SK-N-SH (cell line): ENCODE data around the gene FAM24A. TPM values are rescaled to one million over a fixed set of nuclear protein-coding genes. Genes with fewer than 3 reads are reported as not detected.

Source experiments
- CTCF ChIA-PET: fragments of 300-600, 350-600 bp; formaldehyde crosslinking; extraction: SDS; loops from one replicate; lab custom pipeline; 2021; lab: Yijun Ruan, JAX
- POLR2A ChIA-PET: fragments of 350-600 bp; sonication (Branson Sonifier 250); formaldehyde crosslinking; extraction: SDS; loops from one replicate; lab custom pipeline; 2020; ENCODE audit warnings: antibody characterized with exemption, inconsistent platforms; lab: Yijun Ruan, JAX
- DNase-seq: peaks from one replicate; pipeline ENCODE4 v3.0.0; 2012
- H2AFZ ChIP-seq: fragments of 200-600 bp; sonication (generic); 2 replicates; pipeline ENCODE4 v1.8.1; 2016; ENCODE audit warnings: antibody characterized with exemption, mild to moderate bottlenecking, low read depth
- H3F3A ChIP-seq: fragments of 200-600 bp; sonication (generic); replicated peaks from 2 replicates; pipeline ENCODE3; 2016; ENCODE audit warnings: antibody characterized with exemption, mild to moderate bottlenecking; ENCODE audit not compliant: insufficient read depth
- H3K27ac ChIP-seq, 2 experiments: fragments of 200-500 bp in 1 of 2; fragments of 200-600 bp in 1 of 2; sonication (Bioruptor generic) in 1 of 2; sonication (generic), shearing (Covaris generic) in 1 of 2; 2 replicates each; pipeline versions ENCODE4 v1.5.1 to v1.6.1; 2014 to 2016; ENCODE audit warnings: low read depth in 2 of 2, inconsistent platforms in 1 of 2, low read length in 1 of 2, mild to moderate bottlenecking in 1 of 2, mixed read lengths in 1 of 2
- H3K27me3 ChIP-seq: fragments of 200-600 bp; sonication (generic), shearing (Covaris generic); 2 replicates; pipeline ENCODE4 v1.6.1; 2016; ENCODE audit warnings: mixed run types; ENCODE audit not compliant: insufficient read depth
- H3K36me3 ChIP-seq, 2 experiments: fragments of 200-500 bp in 1 of 2; fragments of 200-600 bp in 1 of 2; sonication (Bioruptor generic) in 1 of 2; sonication (generic) in 1 of 2; replicated peaks in 1 of 2; 2 replicates each; pipeline versions ENCODE3 to v1.5.1; 2014 to 2016; ENCODE audit warnings: low read length in 1 of 2, mild to moderate bottlenecking in 1 of 2; ENCODE audit not compliant: insufficient read depth in 2 of 2, control insufficient read depth in 1 of 2
- H3K4me1 ChIP-seq, 2 experiments: fragments of 200-500 bp in 1 of 2; fragments of 200-600 bp in 1 of 2; sonication (Bioruptor generic) in 1 of 2; sonication (generic), shearing (Covaris generic) in 1 of 2; 2 replicates each; pipeline versions ENCODE4 v1.5.1 to v1.6.1; 2014 to 2016; ENCODE audit warnings: low read depth in 1 of 2, low read length in 1 of 2, mixed run types in 1 of 2; ENCODE audit not compliant: insufficient read depth in 2 of 2, control insufficient read depth in 1 of 2
- H3K4me2 ChIP-seq: fragments of 200-600 bp; sonication (generic), shearing (Covaris generic); 2 replicates; pipeline ENCODE4 v1.6.1; 2017; ENCODE audit warnings: mixed run types
- H3K4me3 ChIP-seq, 2 experiments: fragments of 200-500 bp in 1 of 2; fragments of 200-600 bp in 1 of 2; sonication (Bioruptor generic) in 1 of 2; sonication (generic), shearing (Covaris generic) in 1 of 2; 2 replicates each; pipeline versions ENCODE4 v1.5.1 to v1.8.1; 2014 to 2016; ENCODE audit warnings: low read depth in 2 of 2, inconsistent platforms in 1 of 2, low read length in 1 of 2, mild to moderate bottlenecking in 1 of 2, mixed read lengths in 1 of 2, moderate library complexity in 1 of 2
- H3K79me2 ChIP-seq: fragments of 200-600 bp; sonication (generic); 2 replicates; pipeline ENCODE4 v1.8.1; 2017; ENCODE audit warnings: mild to moderate bottlenecking; ENCODE audit not compliant: insufficient read depth
- H3K9ac ChIP-seq: fragments of 200-600 bp; sonication (generic); 2 replicates; pipeline ENCODE4 v1.6.1; 2017; ENCODE audit warnings: mixed run types
- H3K9me2 ChIP-seq: fragments of 200-600 bp; sonication (generic); 2 replicates; pipeline ENCODE4 v1.6.1; 2017; ENCODE audit warnings: mixed run types
- H3K9me3 ChIP-seq: fragments of 200-600 bp; sonication (generic); 2 replicates; pipeline ENCODE4 v1.6.1; 2017; ENCODE audit warnings: mixed run types, mild to moderate bottlenecking, moderate library complexity
- H4K20me1 ChIP-seq: fragments of 200-600 bp; sonication (generic); 2 replicates; pipeline ENCODE4 v1.6.1; 2017; ENCODE audit warnings: mild to moderate bottlenecking, mixed run types; ENCODE audit not compliant: insufficient read depth
- CHD2 ChIP-seq: fragments of 150-350 bp; IDR thresholded peaks from 2 replicates; pipeline ENCODE4 v1.6.1; 2018; ENCODE audit warnings: low read length; ENCODE audit not compliant: partially characterized antibody
- ELF1 ChIP-seq: IDR thresholded peaks from 2 replicates; pipeline ENCODE4 v1.4.0; 2012
- EP300 ChIP-seq, 2 experiments: IDR thresholded peaks; 2 replicates each; pipeline versions ENCODE4 v1.4.0 to v1.6.1; 2012; ENCODE audit warnings: borderline replicate concordance in 1 of 2, low read depth in 1 of 2, low read length in 1 of 2
- FOXJ3 ChIP-seq: sonication (generic); formaldehyde crosslinking; IDR thresholded peaks from 2 replicates; pipeline ENCODE4 v1.5.1; 2020; ENCODE audit warnings: mild to moderate bottlenecking, missing genetic modification reagents
- FOXM1 ChIP-seq: IDR thresholded peaks from 2 replicates; pipeline ENCODE4 v1.4.0; 2012; ENCODE audit warnings: low read depth, mild to moderate bottlenecking
- JUND ChIP-seq: IDR thresholded peaks from 2 replicates; pipeline ENCODE4 v1.4.0; 2012
- MEF2A ChIP-seq: IDR thresholded peaks from 2 replicates; pipeline ENCODE4 v1.4.0; 2012; ENCODE audit warnings: low read depth, borderline replicate concordance
- MXI1 ChIP-seq: IDR thresholded peaks from 2 replicates; pipeline ENCODE4 v1.6.1; 2012; ENCODE audit warnings: mild to moderate bottlenecking, low read depth, low read length, improper control_type of control experiment
- NFIC ChIP-seq: IDR thresholded peaks from 2 replicates; pipeline ENCODE4 v1.4.0; 2012; ENCODE audit warnings: borderline replicate concordance
- NRF1 ChIP-seq: IDR thresholded peaks from 2 replicates; pipeline ENCODE4 v1.6.1; 2012; ENCODE audit warnings: low read depth, mild to moderate bottlenecking, low read length
- RAD21 ChIP-seq: IDR thresholded peaks from 2 replicates; pipeline ENCODE4 v1.6.1; 2012; ENCODE audit warnings: mild to moderate bottlenecking, low read length
- RFX5 ChIP-seq: IDR thresholded peaks from 2 replicates; pipeline ENCODE4 v1.6.1; 2012; ENCODE audit warnings: mild to moderate bottlenecking, improper control_type of control experiment, low read length
- RXRA ChIP-seq: IDR thresholded peaks from 2 replicates; pipeline ENCODE4 v1.4.0; 2012; ENCODE audit warnings: low read depth, mild to moderate bottlenecking, borderline replicate concordance
- SMC3 ChIP-seq: IDR thresholded peaks from 2 replicates; pipeline ENCODE4 v1.6.1; 2012; ENCODE audit warnings: low read depth, low read length, improper control_type of control experiment
- TCF12 ChIP-seq: IDR thresholded peaks from 2 replicates; pipeline ENCODE4 v1.4.0; 2012
- YY1 ChIP-seq: IDR thresholded peaks from 2 replicates; pipeline ENCODE4 v1.4.0; 2012; ENCODE audit warnings: low read depth, mild to moderate bottlenecking
- WGBS: methylation state at CpG from one replicate; pipeline ENCODE4 v1.1.6; 2017; ENCODE audit warnings: low lambda C conversion rate; 5-methylcytosine and 5-hydroxymethylcytosine counted together
- polyA plus RNA-seq, 3 experiments: library from polyadenylated mRNA; depleted of rRNA; stranded (reverse); fragments of >200 nt; gene quantifications; 2 replicates each; pipeline ENCODE4 v1.2.3, GENCODE V29; 2012
- TF ChIP-seq, protein P1 (sequence below): IDR thresholded peaks from 2 replicates; pipeline ENCODE4 v1.4.0; 2012; ENCODE audit warnings: low read depth, borderline replicate concordance
- TF ChIP-seq, protein P2 (sequence below): IDR thresholded peaks from 2 replicates; pipeline ENCODE4 v1.6.1; 2012; ENCODE audit warnings: mild to moderate bottlenecking, low read depth, low read length, moderate library complexity
- TF ChIP-seq, protein P3 (sequence below): IDR thresholded peaks from 2 replicates; pipeline ENCODE4; 2012
- TF ChIP-seq, protein P4 (sequence below): fragments of 150-350 bp; IDR thresholded peaks from 2 replicates; pipeline ENCODE4 v1.6.1; 2017; ENCODE audit warnings: antibody characterized with exemption, low read length, low read depth, borderline replicate concordance

Gene FAM24A
- polyA plus RNA-seq, 1 of the 3 experiments (the other 2 are of a cell fraction): not detected

DNA sequence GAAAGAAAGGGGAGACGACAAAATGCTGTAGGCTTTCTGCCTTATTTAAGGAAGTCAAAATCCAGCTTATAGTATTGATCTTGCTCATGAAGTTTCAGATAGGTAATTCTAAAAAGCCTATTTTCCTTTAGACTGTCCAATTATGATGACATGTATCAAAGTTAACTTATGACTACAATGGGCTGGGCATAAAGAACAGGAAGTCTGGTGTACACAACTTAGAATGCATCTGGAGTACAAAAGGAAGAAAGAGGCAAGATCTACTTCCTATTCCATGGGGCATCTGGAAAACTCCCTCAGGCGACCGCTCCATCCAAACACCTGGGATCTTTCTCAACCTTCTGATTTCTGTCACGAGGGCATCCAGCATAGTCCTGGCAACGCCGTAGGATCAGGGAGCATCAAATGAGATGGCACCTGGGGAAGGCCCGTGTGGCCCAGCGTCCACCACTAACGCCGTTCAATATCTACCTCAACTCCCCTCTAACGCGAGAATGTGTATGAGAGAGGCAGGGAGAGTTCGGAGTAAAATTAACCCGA is 31.5 kb upstream of the FAM24A start:
- no peaks in the 10 kb centered on the region for H3K9me3 ChIP-seq
- H3K36me3 ChIP-seq: no peaks in the 10 kb centered on the region
- no peaks in the 10 kb centered on the region for H3F3A ChIP-seq
- H3K9ac ChIP-seq: peak overlapping the region; percentile 60
- H3K4me1 ChIP-seq: peaks cover 0 to 12% of the 10 kb centered on the region in 2 experiments; a peak in 2 of 4 replicates
- WGBS: 38% methylated on average over 14 of the region's 14 CpGs
- ChIA-PET POLR2A (no interaction called here), CTCF (no interaction called here)
- DNase-seq: peak; percentile 21
- peaks cover 52% of the 10 kb centered on the region for H3K79me2 ChIP-seq
- H3K4me2 ChIP-seq: peak overlapping the region; percentile 89
- H3K4me3 ChIP-seq: peak overlapping the region; percentile 63 to 66
- H3K27me3 ChIP-seq: no peaks in the 10 kb centered on the region
- TF ChIP-seq CHD2 (peak; percentile 43), FOXJ3 (CRISPR knock-in tag) (peak; percentile 18; the same call in 1 of the 2 replicates), ELF1 (0 out of 2 replicates have a peak, but pooled peaks have one; percentile 12), RFX5 (no peak)
- peak overlapping the region; percentile 57 to 79 for H3K27ac ChIP-seq
- H3K9me2 ChIP-seq: no peaks in the 10 kb centered on the region
- H2AFZ ChIP-seq: peak overlapping the region; percentile 78; the same call in 1 of the 2 replicates
- no peaks in the 10 kb centered on the region for H4K20me1 ChIP-seq

DNA sequence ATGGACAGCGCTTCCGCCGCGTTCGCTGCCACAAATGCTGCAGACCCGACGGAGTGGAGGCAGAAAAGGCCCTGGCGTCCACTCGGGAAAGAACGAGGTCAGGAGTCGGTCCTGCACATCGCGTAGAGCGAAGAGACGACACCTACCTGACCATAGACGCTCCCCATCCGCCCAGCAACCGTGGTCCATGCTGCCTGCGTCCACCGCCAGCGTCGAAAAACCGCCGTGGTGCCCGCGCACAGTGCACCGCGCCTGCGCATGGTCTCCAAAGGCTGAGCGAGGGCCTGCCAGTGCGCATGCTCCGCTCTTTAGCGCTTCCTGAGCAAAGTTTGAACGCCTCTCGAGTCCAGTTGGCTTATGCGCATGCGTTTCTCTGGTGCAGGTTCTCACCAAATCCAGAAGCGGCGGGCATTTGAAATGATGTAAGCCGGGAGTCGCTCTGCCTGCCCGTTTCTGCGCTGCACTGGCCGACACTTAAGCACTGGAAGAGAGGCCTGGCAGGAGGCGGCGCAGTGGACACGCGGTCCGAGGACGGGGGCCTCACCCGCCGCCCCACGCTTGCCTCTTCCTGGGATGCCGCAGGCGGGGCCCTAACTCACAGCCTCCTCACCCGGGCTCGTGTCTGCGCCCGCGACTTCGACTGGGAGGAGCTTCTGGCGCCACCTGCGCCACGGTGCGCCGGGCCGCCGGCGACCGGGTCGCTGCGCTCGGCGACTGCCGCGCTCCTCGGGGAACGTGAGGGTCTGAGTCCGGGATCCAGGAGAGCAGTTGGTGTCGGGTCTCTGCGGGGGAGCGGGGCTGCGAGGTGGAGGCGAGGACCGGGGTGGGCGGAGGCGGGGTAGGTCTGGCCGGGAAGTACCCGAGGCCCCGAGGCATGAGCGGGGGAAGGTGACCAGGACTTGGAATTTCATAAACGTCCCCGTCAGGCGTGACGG is 30.8 kb upstream of the FAM24A start, which contains the start of gene FAM24B:
FAM24B (minus strand) TSS at position 243 of the 935 bp plus-strand sequence. CDS start 29,066 bp downstream, outside the sequence.
- H3K4me3 ChIP-seq: peak within 1 kb of the TSS; percentile 63 to 66
- peak within 1 kb of the TSS; percentile 89 for H3K4me2 ChIP-seq
- H3K9me3 ChIP-seq: no peaks in the 10 kb centered on the region
- H3K27ac ChIP-seq: peak within 1 kb of the TSS; percentile 57 to 79
- H2AFZ ChIP-seq: peak within 1 kb of the TSS; percentile 85; the same call in 1 of the 2 replicates
- peaks cover 0 to 12% of the 10 kb centered on the region in 2 experiments; a peak in 2 of 4 replicates for H3K4me1 ChIP-seq
- ChIA-PET CTCF (no interaction called here), POLR2A (no interaction called here)
- no peaks in the 10 kb centered on the region for H3K36me3 ChIP-seq
- peak within 1 kb of the TSS; percentile 67 for H3K9ac ChIP-seq
- 22% methylated on average over 48 of the region's 95 CpGs for WGBS
- no peaks in the 10 kb centered on the region for H3F3A ChIP-seq
- no peaks in the 10 kb centered on the region for H3K9me2 ChIP-seq
- DNase-seq: peak; percentile 94
- peaks cover 44% of the 10 kb centered on the region for H3K79me2 ChIP-seq
- no peaks in the 10 kb centered on the region for H4K20me1 ChIP-seq
- H3K27me3 ChIP-seq: no peaks in the 10 kb centered on the region
- TF ChIP-seq NRF1: peak; percentile 100
- TF ChIP-seq NFIC: no peak
- TF ChIP-seq, protein P1, sequence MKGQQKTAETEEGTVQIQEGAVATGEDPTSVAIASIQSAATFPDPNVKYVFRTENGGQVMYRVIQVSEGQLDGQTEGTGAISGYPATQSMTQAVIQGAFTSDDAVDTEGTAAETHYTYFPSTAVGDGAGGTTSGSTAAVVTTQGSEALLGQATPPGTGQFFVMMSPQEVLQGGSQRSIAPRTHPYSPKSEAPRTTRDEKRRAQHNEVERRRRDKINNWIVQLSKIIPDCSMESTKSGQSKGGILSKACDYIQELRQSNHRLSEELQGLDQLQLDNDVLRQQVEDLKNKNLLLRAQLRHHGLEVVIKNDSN: no peak
- TF ChIP-seq RXRA: no peak
- no peak for TF ChIP-seq RAD21
- TF ChIP-seq FOXM1: no peak
- TF ChIP-seq MXI1: peak; percentile 94
- TF ChIP-seq, protein P2, sequence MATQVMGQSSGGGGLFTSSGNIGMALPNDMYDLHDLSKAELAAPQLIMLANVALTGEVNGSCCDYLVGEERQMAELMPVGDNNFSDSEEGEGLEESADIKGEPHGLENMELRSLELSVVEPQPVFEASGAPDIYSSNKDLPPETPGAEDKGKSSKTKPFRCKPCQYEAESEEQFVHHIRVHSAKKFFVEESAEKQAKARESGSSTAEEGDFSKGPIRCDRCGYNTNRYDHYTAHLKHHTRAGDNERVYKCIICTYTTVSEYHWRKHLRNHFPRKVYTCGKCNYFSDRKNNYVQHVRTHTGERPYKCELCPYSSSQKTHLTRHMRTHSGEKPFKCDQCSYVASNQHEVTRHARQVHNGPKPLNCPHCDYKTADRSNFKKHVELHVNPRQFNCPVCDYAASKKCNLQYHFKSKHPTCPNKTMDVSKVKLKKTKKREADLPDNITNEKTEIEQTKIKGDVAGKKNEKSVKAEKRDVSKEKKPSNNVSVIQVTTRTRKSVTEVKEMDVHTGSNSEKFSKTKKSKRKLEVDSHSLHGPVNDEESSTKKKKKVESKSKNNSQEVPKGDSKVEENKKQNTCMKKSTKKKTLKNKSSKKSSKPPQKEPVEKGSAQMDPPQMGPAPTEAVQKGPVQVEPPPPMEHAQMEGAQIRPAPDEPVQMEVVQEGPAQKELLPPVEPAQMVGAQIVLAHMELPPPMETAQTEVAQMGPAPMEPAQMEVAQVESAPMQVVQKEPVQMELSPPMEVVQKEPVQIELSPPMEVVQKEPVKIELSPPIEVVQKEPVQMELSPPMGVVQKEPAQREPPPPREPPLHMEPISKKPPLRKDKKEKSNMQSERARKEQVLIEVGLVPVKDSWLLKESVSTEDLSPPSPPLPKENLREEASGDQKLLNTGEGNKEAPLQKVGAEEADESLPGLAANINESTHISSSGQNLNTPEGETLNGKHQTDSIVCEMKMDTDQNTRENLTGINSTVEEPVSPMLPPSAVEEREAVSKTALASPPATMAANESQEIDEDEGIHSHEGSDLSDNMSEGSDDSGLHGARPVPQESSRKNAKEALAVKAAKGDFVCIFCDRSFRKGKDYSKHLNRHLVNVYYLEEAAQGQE: no peak
- TF ChIP-seq, protein P3, sequence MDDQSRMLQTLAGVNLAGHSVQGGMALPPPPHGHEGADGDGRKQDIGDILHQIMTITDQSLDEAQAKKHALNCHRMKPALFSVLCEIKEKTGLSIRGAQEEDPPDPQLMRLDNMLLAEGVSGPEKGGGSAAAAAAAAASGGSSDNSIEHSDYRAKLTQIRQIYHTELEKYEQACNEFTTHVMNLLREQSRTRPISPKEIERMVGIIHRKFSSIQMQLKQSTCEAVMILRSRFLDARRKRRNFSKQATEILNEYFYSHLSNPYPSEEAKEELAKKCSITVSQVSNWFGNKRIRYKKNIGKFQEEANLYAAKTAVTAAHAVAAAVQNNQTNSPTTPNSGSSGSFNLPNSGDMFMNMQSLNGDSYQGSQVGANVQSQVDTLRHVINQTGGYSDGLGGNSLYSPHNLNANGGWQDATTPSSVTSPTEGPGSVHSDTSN: no peak
- no peak for TF ChIP-seq SMC3
- TF ChIP-seq, protein P4, sequence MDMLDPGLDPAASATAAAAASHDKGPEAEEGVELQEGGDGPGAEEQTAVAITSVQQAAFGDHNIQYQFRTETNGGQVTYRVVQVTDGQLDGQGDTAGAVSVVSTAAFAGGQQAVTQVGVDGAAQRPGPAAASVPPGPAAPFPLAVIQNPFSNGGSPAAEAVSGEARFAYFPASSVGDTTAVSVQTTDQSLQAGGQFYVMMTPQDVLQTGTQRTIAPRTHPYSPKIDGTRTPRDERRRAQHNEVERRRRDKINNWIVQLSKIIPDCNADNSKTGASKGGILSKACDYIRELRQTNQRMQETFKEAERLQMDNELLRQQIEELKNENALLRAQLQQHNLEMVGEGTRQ: no peak
- no peak for TF ChIP-seq RFX5
- TF ChIP-seq EP300 (IDR thresholded peaks at IDR 0.05; ENCODE audit: borderline replicate concordance in 1 of 2, low read depth in 1 of 2, low read length in 1 of 2): no peak
- 0 out of 2 replicates have a peak, but pooled peaks have one; percentile 5 for TF ChIP-seq FOXJ3 (CRISPR knock-in tag)
- no peak for TF ChIP-seq TCF12
- TF ChIP-seq JUND: no peak
- no peak for TF ChIP-seq YY1
- no peak for TF ChIP-seq MEF2A
